ENCODE data around the gene SKI. TPM values are rescaled to one million over a fixed set of nuclear protein-coding genes. Genes with fewer than 3 reads are reported as not detected.

SKI gene
- total RNA-seq, 2 experiments from 2014 or later, result 28.3 to 28.9 TPM

DNA sequence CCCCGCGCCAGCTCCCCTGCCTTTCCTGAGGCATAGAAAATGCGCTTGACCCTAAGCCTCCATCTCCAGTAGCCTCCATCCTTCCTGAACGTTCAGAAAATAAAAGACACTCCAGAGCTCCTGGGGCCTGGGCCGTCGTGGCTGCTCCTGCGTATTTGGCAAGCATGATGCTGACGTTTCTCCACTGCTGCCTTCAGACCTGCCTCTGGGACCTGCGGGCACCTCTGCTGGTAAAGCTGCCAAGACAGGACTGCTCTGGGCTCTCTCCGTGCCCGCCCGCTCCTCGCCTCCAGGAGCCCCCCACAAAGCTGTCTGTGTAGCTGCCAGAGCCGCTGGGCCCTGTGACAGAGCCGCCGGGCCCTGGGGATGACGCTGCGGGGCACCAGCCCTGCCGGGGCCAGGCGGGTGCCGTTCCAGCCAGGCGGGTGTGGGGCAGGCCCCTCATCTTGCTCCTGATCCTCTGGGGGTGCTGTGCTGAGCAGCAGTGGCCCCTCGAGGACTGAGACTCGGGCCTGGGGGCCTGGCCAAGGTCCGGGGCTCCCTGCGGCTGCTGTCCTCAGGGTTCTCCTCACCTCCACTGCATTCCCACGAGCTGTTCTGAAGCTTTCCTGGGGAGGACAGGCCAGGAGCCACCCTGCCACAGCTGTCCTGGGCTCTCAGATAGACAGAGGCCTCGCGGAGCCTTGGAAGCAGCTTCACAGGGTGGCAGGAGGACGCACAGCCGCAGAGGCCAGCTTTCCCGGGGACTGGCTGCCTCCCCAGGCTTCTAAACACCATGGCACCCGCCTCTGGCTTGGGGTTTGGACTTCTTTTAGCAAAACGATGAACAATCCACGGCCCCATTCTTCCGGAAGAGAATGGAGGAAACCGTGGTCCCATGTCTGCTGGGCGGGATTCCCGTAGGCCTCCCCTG is 115.2 kb downstream of the SKI start:
- no peaks in the 10 kb centered on the region for H3K9me3 Mint-ChIP-seq
- DNase-seq, result no peak
- POLR2A ChIA-PET, result no interaction called here
- no peak overlapping the region for H3K4me3 Mint-ChIP-seq
- no peaks in the 10 kb centered on the region for H3K4me1 Mint-ChIP-seq (ENCODE audit: low read depth)
- no peaks in the 10 kb centered on the region for H3K36me3 Mint-ChIP-seq
- H3K27me3 Mint-ChIP-seq, result no peaks in the 10 kb centered on the region
- CTCF ChIA-PET, result no interaction called here
- no peak overlapping the region for H3K27ac Mint-ChIP-seq
- intact Hi-C loops (cut with micrococcal nuclease), result no loop called here

GRCh38 chr1:2344121-2344681 is 116.1 kb downstream of the SKI start:
- POLR2A ChIA-PET, result no interaction called here
- CTCF ChIA-PET, result no interaction called here
- H3K4me3 Mint-ChIP-seq, result no peak overlapping the region
- DNase-seq, result no peak
- H3K4me1 Mint-ChIP-seq (ENCODE audit: low read depth), result no peaks in the 10 kb centered on the region
- no peaks in the 10 kb centered on the region for H3K27me3 Mint-ChIP-seq
- H3K9me3 Mint-ChIP-seq, result no peaks in the 10 kb centered on the region
- H3K36me3 Mint-ChIP-seq, result no peaks in the 10 kb centered on the region
- intact Hi-C loops (cut with micrococcal nuclease), result no loop called here
- no peak overlapping the region for H3K27ac Mint-ChIP-seq

DNA sequence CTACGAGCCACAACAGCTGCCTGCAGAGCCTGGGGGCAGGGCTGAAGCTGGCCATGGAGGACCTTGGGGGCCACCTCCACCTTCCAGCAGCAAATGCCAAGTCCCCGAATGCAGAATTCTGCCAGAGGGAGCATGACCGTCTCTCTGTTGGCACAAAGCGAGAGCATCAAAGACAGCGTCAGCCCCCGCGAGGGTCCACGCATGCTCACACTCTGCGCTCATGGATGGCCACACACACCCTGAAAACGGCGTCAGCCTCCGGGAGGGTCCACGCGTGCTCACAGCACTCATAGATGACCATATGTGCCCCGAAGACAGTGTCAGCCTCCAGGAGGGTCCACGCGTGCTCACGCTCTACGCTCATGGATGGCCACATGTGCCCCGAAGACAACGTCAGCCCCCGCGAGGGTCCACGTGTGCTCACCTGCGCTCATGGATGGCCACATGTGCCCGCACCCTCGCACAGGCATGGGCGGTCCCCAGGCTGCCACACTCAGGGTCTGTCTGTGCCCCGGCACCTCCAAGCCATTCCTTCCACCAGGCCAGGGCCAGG is 116.7 kb downstream of the SKI start:
- no peak for DNase-seq
- no peak overlapping the region for H3K4me3 Mint-ChIP-seq
- CTCF ChIA-PET, result no interaction called here
- H3K36me3 Mint-ChIP-seq, result no peaks in the 10 kb centered on the region
- H3K27me3 Mint-ChIP-seq, result no peaks in the 10 kb centered on the region
- H3K4me1 Mint-ChIP-seq (ENCODE audit: low read depth), result no peaks in the 10 kb centered on the region
- POLR2A ChIA-PET, result no interaction called here
- no peaks in the 10 kb centered on the region for H3K9me3 Mint-ChIP-seq
- intact Hi-C loops (cut with micrococcal nuclease), result no loop called here
- H3K27ac Mint-ChIP-seq, result no peak overlapping the region

DNA sequence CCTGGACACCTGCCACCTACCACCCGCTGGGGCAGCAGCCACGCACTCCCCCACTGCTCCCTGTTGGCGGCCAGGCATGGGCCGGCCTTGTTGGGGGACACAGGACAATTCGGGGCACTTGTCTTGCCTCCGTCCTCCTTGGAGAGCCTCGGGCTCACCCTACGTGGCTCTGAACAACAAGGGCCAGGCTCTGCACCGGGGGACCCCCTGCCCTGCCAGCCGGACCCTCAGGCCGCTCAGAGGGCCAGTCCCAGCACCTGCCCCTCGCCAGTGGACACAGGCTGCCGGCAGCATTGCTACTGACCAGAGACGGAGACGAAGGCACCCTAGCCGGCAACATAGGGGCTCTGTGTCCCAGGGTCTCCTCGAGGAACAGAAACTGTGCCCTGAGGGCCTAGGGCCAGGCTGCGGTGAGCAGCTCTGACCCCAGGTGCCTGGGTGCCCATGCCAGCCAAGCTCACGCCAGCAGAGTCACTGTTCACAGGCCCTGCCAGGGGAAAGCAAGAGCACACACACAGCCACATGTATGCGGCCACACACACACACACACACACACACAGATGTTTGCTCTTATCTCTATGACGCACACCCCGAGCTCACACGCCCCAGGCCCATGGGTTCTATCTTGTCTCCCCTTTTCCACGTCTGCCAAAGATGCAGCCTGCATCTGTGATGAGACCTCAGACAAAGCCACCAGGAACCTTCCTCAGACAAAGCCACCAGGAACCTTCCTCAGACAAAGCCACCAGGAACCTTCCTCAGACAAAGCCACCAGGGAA is 117.4 kb downstream of the SKI start:
- H3K9me3 Mint-ChIP-seq, result no peaks in the 10 kb centered on the region
- H3K4me1 Mint-ChIP-seq (ENCODE audit: low read depth), result no peaks in the 10 kb centered on the region
- no peak overlapping the region for H3K27ac Mint-ChIP-seq
- H3K27me3 Mint-ChIP-seq, result no peaks in the 10 kb centered on the region
- CTCF ChIA-PET, result no interaction called here
- no peaks in the 10 kb centered on the region for H3K36me3 Mint-ChIP-seq
- POLR2A ChIA-PET, result no interaction called here
- no peak for DNase-seq
- intact Hi-C loops (cut with micrococcal nuclease), result no loop called here
- no peak overlapping the region for H3K4me3 Mint-ChIP-seq

GRCh38 chr1:2346691-2347408 is 118.7 kb downstream of the SKI start:
- Mint-ChIP-seq H3K4me1 (ENCODE audit: low read depth) (no peaks in the 10 kb centered on the region), H3K36me3 (no peaks in the 10 kb centered on the region), H3K9me3 (no peaks in the 10 kb centered on the region), H3K27ac (no peak overlapping the region), H3K27me3 (no peaks in the 10 kb centered on the region), H3K4me3 (no peak overlapping the region)
- intact Hi-C loops (cut with micrococcal nuclease), result no loop called here
- POLR2A ChIA-PET, result no interaction called here
- DNase-seq, result no peak
- CTCF ChIA-PET, result interaction anchor here (1.2 kb wide), 1 partner anchor 35 kb away, joined by 3 read pairs; no protein-coding TSS in a partner anchor

GRCh38 chr1:2347409-2347785 is 119.3 kb downstream of the SKI start:
- Mint-ChIP-seq H3K4me3 (no peak overlapping the region), H3K27me3 (no peaks in the 10 kb centered on the region), H3K4me1 (ENCODE audit: low read depth) (no peaks in the 10 kb centered on the region), H3K36me3 (no peaks in the 10 kb centered on the region), H3K27ac (no peak overlapping the region), H3K9me3 (no peaks in the 10 kb centered on the region)
- DNase-seq, result no peak
- ChIA-PET CTCF (interaction anchor here (1.2 kb wide), 1 partner anchor 34 kb away, joined by 3 read pairs; no protein-coding TSS in a partner anchor), POLR2A (no interaction called here)
- intact Hi-C loops (cut with micrococcal nuclease), result no loop called here

GRCh38 chr1:2347896-2348295 is 119.8 kb downstream of the SKI start:
- Mint-ChIP-seq H3K9me3 (no peaks in the 10 kb centered on the region), H3K4me3 (no peak overlapping the region)

DNA sequence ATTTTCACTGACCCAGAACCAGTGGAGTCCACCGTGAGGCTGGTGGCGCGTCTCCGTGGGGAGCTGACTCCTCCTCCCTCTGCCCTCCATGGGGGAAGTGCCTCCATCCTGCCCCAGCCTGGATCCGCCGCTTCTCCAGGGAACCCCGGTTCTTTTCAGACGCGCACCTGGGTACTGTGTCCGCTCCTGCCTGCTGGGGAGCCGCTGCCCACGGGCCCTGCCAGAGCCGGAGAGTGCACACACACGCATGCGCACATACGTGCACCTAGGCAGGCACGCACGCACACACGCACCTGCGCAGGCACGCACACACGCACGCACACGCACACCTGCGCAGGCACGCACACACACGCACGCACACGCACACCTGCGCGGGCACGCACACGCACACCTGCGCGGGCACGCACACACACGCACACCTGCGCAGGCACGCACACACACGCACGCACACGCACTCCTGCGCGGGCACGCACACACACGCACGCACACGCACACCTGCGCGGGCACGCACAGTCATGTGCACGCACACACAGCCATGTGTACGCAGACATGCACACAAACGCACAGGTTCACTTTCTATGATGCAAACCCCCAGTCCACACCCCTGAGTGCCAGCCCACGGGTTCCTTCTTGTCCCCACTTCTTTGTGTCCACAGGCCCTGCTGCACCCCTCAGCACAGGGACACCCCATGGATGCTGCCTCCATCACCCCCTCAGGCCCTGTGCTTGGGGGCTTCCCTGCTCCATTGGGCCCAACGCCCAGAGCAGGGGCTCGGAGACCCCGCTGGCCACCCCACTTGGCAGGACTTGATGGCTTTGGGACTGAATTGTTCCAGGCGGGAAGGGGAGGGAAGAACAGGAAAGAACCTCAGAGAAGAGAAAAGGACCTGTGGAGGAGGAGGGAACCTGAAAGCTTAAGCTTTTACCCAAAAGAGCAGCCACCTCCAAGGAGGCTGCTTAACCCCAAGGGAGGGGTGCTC is 120.5 kb downstream of the SKI start:
- no peak for DNase-seq
- CTCF ChIA-PET, result no interaction called here
- H3K4me3 Mint-ChIP-seq, result no peak overlapping the region
- no peak overlapping the region for H3K27ac Mint-ChIP-seq
- H3K36me3 Mint-ChIP-seq, result no peaks in the 10 kb centered on the region
- no peaks in the 10 kb centered on the region for H3K9me3 Mint-ChIP-seq
- POLR2A ChIA-PET, result interaction anchor here (0.6 kb wide), 1 partner anchor 229 kb away, joined by 3 read pairs; no protein-coding TSS in a partner anchor
- no peaks in the 10 kb centered on the region for H3K27me3 Mint-ChIP-seq
- no peaks in the 10 kb centered on the region for H3K4me1 Mint-ChIP-seq (ENCODE audit: low read depth)
- intact Hi-C loops (cut with micrococcal nuclease), result no loop called here

More at GRCh38 chr1:2347896-2348295, 119.8 kb downstream of the SKI start:
- no peak for DNase-seq
- no peaks in the 10 kb centered on the region for H3K36me3 Mint-ChIP-seq
- CTCF ChIA-PET, result no interaction called here
- no peaks in the 10 kb centered on the region for H3K27me3 Mint-ChIP-seq
- POLR2A ChIA-PET, result interaction anchor here (0.6 kb wide), 1 partner anchor 230 kb away, joined by 3 read pairs; no protein-coding TSS in a partner anchor
- intact Hi-C loops (cut with micrococcal nuclease), result no loop called here
- no peaks in the 10 kb centered on the region for H3K4me1 Mint-ChIP-seq (ENCODE audit: low read depth)
- no peak overlapping the region for H3K27ac Mint-ChIP-seq

DNA sequence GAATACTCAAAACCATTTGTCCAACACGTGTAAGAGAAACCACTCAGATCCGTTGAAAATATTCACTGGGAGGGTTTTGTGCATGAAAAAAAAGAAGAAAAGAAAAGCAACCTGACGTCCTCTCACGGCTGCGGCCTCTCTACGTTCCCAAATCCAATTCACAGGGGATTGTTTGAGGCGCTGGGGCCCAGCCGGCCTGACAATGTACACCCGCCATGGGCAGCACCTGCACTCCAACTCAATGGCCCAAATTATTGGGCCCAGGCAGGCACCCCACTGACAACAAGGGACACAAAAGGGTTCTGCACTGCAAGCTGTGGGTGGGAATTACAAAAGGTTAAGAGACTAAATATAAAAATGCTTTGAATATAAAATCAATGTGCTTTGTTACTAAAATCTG is 121.7 kb downstream of the SKI start:
- Mint-ChIP-seq H3K4me1 (ENCODE audit: low read depth) (no peaks in the 10 kb centered on the region), H3K4me3 (no peak overlapping the region), H3K36me3 (no peaks in the 10 kb centered on the region), H3K27ac (no peak overlapping the region), H3K9me3 (no peaks in the 10 kb centered on the region), H3K27me3 (no peaks in the 10 kb centered on the region)
- ChIA-PET CTCF (no interaction called here), POLR2A (no interaction called here)
- intact Hi-C loops (cut with micrococcal nuclease), result no loop called here
- DNase-seq, result no peak

DNA sequence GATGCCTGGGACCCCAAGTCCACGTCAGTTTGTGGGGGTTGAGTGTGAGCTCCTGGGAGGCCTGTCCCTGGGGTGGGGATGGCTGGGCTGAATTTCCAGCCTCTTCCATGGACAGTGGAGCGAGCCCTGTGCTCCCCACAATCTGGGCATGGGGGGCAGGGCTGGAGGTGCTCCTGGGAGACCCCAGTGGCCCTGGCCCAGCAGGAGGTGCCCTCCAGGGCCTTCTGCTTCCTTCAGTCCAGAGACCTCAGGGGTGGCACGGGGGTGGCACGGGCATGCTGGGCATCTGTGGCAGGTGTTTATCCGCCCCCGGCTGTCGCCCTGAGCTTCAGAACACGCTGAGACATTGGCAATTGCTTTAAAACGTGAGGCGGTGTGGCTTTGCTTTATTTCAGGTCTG is 122.4 kb downstream of the SKI start:
- Mint-ChIP-seq H3K36me3 (no peaks in the 10 kb centered on the region), H3K4me3 (no peak overlapping the region), H3K4me1 (ENCODE audit: low read depth) (no peaks in the 10 kb centered on the region), H3K27me3 (no peaks in the 10 kb centered on the region), H3K27ac (no peak overlapping the region), H3K9me3 (no peaks in the 10 kb centered on the region)
- POLR2A ChIA-PET, result no interaction called here
- CTCF ChIA-PET, result no interaction called here
- intact Hi-C loops (cut with micrococcal nuclease), result no loop called here
- no peak for DNase-seq
